NCI-H2107 treated with DMSO at 0.1 percent for 48 hours (cell line): ENCODE results near the gene FSIP1.

Experiments
- DNase-seq: peaks from one replicate; lab custom pipeline; 2025; ENCODE audit not compliant: unreplicated experiment; lab: John Stamatoyannopoulos, UW

FSIP1 gene

DNA sequence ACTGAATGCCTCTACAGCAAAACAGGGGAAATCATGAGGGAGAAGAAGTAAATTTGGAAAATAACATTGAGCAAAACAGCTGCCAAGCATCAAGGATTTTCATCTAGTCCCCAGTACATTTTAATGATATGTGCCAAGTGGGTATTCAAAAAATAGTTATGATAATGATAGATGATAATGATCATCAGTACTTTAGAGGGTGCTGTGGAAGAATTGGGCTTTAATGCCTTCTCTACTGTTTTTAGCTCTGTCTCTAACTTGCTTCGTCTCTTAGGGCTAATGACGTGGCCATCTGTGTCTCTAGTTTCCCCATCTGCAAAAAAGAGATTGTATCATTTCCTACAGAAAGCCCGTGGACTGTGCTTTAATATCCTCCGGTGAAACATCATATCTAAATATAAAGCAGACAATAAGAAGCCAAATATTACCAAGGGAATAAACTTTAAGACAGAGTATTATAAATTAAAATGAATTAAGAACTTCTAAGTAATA, 10.2 kb upstream of the FSIP1 start:
- DNase-seq: no peak

DNA sequence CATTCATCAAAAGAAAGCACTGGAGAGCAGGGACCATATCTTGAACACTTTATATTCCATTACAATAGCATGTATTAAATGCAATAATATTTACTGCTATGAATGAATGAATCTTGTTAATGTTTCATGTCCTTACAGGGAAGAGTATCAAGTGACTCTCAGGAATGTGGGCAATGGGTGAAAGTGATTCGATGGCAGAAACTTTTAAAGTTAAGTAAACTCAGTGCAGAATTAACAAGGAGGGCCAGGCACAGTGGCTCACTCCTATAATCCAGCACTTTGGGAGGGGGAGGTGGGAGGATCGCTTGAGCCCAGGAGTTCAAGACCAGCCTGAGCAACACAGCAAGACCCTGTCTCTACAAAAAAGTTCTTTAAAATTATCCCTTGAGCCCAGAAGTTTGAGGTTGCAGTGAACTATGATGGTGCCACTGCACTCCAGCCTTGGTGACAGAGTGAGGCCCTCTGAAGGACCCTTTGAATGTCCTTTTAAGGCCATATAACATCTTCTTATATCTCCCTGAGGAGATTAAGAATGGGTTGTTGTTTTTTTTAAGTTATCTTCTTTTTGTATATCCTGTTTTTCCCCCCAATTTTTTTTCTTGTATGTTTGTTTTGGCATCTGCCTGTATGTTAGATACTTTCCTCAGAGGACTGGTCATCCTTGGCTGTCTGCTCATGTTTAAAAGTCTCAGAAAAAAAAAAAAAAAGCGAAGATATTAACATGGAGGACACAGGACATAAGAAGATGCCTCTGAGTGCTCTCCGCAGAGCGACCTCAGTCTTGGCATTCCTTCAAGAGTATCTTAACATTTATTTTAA, 9.6 kb upstream of the FSIP1 start:
- DNase-seq: no peak

DNA sequence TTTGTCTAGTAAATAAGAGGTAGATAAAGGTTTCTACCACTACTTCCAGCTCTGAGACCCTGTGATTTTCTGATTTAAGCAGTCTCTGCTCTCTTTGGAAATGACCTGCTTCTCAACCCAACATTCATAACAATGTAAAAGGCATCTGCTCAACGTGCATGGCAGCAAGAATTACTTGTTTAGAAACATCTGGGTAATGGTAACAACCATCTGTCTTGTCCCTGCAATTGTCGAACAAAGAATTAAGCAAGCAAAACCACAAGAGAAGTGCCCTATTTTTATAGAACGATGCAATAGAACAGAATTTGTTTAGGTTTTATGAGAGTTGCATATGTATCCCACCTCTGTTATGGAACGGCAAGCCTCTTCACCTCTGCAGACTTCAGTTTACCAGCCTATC, 7.1 kb upstream of the FSIP1 start:
- DNase-seq: no peak

DNA sequence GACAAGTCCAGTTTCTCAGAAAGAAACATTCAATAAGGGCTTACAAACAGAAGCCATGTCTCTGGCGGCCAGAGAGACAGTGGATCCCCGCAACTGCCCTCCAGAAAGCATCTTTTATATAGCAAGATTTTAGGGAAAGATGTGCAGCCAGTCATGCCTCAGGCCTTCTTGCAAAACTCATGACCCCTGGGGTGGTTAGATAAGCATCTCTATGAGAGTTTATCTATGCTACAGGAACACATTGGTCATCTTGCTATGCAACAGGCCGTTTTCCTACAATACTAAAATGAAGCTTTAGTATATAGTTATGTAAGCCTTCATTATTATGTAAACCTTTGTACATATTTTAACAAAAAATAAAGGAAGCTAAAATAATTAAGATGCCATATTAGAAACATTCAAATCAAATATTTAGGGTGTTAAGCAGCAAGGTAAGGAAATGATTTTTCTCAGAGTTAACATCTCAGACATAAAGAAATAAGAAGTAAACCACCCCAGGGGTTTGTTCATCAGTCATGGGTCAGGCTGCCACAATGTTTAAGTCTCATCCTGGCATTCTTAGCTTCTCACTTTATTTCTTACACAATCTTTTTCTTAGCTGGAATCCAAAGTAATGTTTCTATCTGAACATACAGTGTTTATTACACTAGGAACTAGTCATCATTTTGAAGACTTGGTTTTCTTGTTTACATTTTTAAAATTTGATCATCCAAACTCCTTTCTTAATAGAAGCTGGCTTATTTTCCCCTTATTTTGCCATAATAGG, 6.3 kb upstream of the FSIP1 start:
- no peak for DNase-seq

DNA sequence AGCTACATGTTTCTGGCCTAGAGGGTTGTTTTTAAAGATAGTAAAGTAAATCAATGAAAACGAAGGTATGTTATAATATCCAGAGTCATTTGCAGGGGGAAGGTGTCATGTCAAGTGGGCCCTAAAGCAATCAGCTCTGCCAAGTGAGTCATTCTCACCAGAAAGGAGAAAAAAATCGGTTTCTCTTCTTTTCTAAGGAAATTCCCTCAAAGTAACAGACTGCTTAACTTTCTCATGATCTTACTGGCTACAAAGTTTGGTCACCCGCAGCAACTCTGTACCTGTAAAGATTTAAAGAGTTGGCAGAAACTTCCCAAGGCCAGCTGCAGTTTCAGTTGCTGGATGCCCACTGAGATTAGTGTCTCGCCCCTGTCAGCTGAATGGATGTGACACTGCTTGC, 5.5 kb upstream of the FSIP1 start:
- DNase-seq: no peak

DNA sequence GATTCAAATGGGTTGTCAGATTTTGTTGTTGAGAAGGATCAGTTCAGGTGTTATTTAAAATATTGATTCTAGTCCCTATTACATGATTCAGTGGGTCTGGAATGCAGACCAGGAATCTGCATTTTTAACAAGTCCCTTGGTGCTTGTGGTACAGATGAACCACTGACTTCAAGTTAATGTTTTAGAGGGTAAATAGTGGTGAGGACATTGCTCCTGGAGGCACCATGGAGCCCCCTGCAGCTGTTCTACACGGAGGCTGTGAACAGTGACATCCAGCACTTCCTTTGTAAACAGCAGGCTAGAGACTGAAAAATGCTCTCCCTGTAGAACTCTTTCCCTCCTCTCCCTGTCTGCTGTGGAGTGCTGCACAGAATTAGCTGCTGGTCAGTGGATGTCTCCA, 4.8 kb upstream of the FSIP1 start:
- no peak for DNase-seq

DNA sequence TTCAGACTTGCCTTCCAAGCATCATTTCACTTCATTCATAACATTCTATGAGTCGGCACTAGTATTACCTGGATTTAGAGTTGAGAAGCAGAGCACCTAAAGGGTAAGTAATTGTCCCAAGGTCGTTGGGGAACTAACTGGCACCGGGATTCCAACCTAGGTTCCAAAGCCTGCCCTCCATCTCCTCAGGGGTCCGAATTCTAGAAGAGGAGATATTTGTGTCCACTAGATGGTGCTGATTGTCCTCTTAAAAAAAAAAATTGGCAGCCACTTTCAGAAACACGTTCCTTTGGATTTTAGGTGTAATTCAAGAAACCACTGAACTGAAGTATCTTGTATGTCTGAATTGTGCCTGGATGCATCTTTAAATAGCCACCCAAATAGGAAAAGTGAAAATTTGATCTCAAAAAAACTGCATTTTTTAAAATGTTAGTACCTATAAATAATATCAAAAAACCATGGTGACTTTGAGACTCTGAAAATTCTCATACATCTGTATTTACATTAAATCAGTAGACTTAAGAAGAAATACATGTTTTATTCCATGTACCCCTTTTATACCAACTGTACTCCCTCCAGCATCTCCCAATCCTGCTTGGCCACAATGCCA, 3.9 kb upstream of the FSIP1 start:
- peak; percentile 40 for DNase-seq

DNA sequence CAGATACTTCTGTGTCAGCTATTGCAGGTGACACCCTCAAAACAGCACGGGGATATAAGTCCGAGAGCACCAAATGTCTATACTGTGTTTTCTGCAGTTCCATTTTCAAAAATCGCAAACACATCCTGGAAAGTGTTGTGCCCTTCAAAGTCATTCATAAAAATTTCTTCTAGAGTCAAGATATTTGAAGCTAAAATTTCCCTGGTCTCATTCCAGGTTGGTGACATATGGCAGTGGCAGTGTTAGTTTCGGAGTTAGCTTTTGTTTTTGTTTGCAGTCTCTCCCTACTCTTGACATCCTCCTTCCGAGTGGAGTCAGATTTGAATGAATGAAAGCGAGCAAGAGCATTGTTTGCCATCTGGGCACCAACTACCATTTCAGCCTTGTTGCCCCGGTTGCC, 3.2 kb upstream of the FSIP1 start:
- DNase-seq: peak; percentile 24

DNA sequence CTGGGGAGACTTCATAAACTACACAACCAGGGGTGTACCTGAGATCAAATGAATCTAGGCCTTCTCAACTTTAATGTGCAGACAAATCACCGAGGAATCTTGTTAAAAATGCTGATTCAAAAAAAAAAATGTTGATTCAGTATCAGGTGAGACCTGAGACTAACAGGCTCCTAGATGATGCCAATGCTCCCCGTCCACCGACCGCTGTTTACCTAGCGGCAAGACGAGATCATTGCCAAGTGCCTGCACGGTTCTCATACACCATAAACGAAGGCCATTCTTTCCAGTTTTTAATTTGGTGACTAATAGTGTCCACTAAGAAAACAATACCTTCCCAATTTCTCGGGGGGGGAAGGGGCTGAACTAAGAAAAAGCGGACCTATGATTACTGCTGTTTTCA, 2.5 kb upstream of the FSIP1 start:
- DNase-seq: peak; percentile 11

DNA sequence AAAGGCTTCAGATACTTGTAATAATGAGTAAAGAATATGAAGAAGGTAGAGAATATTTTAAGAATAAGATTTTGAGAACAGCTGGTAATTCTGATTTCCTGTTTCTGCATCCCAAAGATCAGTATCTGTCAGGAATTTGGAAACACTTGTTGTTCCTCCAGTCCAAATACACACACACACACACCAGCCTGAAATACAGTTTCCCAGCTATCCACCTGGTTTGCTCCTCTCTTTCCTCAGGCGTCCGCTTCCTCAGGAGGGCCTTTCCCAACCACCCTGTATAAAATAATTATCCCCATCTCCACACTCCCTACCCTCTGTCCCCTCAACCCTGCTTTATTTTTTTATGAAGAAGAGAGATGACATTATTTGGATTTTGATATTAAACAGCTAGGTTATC, 2.0 kb upstream of the FSIP1 start:
- DNase-seq: no peak

DNA sequence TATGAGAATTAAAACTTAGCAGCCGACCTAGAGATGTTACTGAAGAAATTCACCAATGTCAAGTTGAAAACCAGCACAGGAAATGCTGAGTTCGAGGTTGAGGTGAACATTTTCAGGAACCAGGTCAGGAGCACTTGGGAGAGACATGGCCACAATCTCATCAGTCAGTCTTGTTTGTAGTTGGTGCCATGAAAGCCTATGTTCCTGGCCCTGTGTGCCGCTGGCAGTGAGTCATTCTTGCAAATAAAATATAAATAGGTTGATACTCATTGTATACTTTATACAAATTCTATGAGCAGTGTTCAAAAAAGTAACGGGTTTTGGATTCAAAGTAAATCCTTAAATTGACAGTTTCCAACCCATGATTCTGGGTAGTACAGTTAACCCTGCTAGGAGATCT, 1.5 kb upstream of the FSIP1 start:
- no peak for DNase-seq

DNA sequence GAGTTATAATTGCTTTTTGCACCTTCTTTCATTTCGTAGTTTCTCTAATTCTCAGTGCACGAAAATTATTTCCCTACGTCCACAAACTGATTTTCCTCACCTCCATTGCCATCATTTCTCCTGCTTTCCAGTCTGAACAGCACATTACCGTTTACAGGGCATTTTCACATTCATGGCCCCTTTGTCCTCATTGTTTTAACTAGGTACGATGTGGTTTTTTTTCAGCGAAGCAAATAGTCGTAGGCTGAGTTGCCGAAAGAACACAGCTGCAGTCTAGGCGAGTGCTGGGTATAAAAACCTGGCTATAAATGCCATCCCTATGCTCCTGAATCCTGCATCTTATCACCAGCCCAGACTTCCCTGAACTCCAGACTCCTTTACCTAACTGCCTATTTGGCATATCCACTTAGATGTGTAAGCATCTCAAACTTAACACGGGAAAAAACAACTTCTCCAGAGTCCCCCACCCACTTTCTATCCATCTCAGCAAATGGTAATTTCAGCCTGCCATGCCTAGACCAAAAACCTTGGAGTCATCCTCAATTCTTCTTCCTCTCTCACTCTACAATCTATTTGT, 691 bp upstream of the FSIP1 start:
- DNase-seq: no peak

DNA sequence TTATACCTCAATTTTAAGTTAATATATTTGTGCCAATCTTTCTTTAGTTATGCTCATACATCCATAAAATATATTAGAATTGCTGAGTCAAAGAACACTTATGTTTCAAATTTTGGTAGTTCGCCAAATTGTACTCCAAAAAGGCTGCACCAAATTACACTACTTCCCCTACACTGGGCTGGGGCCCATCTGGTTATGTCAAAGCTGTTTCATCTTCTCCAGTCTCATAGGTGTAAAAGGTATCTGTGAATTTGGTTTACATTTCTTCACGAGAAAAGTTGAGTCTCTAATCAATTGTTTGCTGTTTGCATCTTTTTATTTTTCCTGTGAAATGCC, 706 bp downstream of the FSIP1 start:
- DNase-seq: no peak

DNA sequence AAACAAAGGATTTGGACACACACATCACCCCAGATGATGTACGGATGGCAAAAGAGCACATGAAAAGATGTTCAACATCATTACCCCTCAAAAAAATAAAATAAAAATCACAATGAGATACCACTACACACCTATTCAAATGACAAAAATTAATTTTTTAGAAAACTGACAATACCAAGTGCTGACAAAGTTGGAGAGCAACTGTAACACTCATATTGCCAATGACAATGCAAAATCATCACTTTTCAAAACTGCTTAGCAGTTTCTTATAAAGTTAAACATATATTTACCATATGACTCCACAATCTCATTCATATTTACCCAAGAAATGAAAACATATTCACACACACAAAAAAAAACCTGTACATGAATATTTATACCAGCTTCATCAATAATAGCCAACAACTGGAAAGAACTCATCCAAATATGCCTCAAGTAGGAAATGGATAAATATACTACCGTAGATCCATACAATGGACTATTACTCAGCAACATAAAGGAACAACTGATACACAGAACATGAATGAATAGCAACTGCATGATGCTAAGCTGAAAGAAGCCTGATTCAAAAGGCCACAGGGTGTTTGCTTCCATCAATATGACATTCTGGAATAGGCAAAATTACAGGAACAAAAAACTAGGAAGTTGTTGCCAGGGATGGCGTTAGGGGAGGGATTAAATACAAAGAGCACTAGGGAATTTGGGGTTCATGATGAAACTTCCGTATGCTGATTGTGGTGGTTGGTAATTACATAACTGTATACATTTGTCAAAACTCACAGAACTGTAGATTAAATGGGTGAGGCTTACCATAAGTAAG, 1.3 kb downstream of the FSIP1 start:
- DNase-seq: no peak

DNA sequence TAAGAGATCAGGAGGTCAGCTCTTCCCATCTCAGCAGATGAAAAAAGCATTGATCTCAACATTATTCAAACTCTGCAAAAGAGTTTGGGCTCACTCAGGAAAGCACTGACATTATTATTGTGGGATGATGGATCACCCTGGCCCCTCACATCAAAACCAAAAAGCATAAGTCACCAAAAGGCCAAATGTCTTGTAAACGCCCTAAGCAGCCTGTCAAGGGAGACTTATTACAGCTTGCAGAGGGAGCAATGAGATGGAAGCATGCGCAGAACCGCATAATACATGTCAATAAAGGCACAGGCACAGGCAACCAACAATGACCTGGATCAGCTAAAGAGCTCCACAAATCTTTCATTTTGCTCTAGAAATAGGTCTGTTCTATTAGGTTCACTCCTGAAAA, 4.6 kb downstream of the FSIP1 start:
- no peak for DNase-seq

DNA sequence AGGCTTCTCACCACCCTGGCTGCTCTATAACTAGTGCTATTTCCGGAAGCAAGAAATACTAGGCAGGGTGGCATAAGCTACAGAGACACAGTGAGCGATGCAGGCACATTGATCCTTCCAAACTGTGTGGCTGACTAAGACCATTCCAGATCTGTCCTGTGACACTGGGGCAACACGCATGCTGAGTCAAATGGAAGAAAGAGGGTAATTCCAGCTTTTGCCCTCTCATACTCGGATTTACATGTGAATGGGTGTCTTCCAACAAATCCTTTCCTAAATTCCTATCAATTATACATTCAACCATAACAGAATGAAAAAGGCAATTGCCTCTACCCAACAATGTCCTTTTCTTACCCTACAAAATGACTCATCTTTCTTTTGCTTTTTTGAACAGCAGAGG, 5.1 kb downstream of the FSIP1 start:
- DNase-seq: no peak

DNA sequence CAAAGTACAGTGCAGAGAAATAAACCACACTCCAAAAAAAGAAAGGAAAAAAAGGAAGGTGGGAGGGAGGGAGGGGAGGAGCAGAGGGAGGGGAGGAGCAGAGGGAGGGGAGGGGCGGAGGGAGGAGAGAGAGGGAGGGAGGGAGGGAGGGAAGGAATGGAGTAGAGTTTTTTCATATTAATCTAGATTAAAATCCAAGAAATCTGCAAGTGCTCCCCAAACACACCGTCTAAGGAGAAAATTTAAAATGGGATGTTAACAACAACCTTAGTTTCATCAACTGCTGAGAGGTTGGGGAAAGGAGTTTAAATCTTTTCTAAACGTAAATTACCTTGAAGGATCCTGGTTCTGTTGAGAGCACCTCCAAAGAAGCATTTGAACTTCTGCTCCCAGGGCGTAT, 6.6 kb downstream of the FSIP1 start:
- no peak for DNase-seq

DNA sequence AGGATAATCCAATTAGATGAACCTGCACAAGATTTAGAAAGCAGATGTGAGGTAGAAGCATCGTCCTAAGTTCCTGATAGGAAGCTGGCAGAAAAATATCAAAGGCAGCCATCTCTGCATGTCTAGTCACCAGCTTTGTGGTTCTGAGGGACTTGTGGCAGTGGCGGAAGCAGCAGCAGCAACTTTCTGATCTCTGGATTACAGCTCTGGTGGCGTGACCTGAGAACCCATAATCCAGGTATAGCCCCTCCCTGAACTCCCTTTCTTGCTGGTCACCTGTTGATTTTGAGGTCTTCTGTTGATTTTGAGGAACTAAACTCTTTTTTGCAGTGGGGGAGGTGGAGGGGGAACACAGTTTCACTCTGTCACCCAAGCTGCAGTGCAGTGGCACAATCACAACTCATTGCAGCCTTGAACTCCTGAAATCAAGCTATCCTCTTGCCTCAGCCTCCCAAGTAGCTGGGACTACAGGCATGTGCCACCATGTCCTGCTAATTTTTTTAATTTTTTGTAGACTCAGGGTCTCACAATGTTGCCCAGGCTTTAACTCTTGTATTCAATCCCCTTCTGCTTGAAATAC, 7.9 kb downstream of the FSIP1 start:
- no peak for DNase-seq

DNA sequence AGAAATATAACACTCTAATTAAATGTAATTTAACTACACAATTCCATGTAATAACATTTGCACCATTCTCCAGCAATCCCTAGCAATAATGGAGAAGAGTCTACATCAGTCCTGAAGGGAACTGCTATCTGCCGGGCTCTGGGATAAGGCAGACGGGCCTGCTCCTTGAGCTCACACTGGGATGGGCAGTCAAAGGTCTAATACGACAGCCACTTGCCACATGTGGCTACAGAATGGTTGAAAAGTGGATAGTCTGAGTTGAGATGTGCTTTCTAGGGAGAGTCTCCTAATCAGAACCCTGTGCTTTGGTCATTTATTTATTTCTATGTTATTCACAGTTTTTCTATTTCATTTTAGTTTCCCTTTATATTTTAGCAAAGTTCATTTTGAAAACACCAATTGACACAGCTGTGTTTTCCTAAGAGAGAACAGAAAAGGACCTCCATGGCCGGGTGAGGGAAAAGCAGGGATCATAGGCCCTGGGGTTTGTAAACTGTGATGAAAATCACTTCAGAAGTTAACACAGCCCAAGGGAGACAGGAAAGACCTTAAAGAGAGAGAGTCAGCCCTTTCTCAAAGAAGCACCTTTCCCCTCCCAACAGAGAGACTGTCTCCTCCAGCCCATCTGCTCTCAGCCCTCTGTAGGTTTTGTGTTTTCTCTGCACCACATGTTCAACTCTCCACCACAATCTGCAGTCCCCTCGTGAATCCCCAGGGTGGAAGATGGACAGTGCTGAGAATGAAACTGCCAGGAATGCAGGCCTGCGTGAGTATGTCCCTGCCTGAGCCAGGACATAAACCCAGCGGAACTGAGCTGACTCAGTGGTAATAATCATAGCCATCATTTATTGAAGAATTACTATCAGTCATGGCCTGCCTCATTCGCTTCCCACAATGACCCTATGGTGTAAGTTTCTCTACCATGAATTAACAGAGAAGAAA, 11.6 kb downstream of the FSIP1 start:
- no peak for DNase-seq
